Ishikawa (cell line): ENCODE results near the gene SLC22A16.

Experiments used
- CEBPB ChIP-seq: IDR thresholded peaks from 2 replicates; pipeline ENCODE4 v1.6.1; 2012
- CREB1 ChIP-seq: IDR thresholded peaks from 2 replicates; pipeline ENCODE4 v1.6.1; 2012; ENCODE audit warnings: low read depth
- EGR1 ChIP-seq: IDR thresholded peaks from 2 replicates; pipeline ENCODE4 v1.6.1; 2012
- EP300 ChIP-seq: IDR thresholded peaks from 2 replicates; pipeline ENCODE4 v1.6.1; 2012; ENCODE audit warnings: borderline replicate concordance
- RAD21 ChIP-seq: IDR thresholded peaks from 2 replicates; pipeline ENCODE4 v1.6.1; 2012; ENCODE audit warnings: low read depth
- TCF12 ChIP-seq: IDR thresholded peaks from 2 replicates; pipeline ENCODE4 v1.6.1; 2012; ENCODE audit warnings: low read depth
- TEAD4 ChIP-seq: IDR thresholded peaks from 2 replicates; pipeline ENCODE4 v1.6.1; 2012
- YY1 ChIP-seq: IDR thresholded peaks from 2 replicates; pipeline ENCODE4 v1.6.1; 2012; ENCODE audit warnings: low read depth

GRCh38 chr6:110430236-110430635 is 46.2 kb downstream of the SLC22A16 start:
- TF ChIP-seq RAD21: no peak
- no peak for TF ChIP-seq TCF12
- TF ChIP-seq YY1: no peak
- no peak for TF ChIP-seq EP300
- TF ChIP-seq EGR1: no peak
- no peak for TF ChIP-seq CEBPB
- no peak for TF ChIP-seq CREB1
- TF ChIP-seq TEAD4: no peak
